HG03520 (cell line): ENCODE data around the gene MRTFB.

ENCODE experiments used
- ATAC-seq: cut with Tn5 transposase; IDR thresholded peaks from one replicate; pipeline ENCODE4 v1.9.1; 2021; ENCODE audit warnings: mild to moderate bottlenecking, moderate library complexity; ENCODE audit not compliant: unreplicated experiment

The MRTFB gene

DNA sequence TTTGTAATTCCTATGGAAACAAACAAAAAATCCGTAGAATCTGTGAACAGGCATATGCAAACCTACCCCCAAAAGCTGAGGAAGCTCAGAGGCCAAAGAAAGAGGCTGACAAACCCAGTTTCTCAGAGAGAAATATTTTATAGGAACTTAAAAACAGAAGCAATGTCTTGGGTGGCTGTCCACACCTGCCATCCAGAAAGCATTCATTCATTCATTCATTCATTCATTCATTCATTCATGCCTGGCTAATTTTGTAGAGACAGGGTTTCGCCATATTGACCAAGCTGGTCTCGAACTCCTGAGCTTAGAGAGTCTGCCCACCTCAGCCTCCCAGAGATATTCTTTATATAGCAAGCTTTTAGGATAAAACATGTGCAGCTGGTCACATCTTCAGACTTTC lies 154.3 kb downstream of the MRTFB start:
- ATAC-seq = no peak

GRCh38 chr16:14232106-14232864 lies 161.2 kb downstream of the MRTFB start:
- no peak for ATAC-seq

GRCh38 chr16:14236401-14236800 lies 165.3 kb downstream of the MRTFB start:
- ATAC-seq = no peak

GRCh38 chr16:14238756-14239155 lies 167.6 kb downstream of the MRTFB start:
- ATAC-seq = no peak

DNA sequence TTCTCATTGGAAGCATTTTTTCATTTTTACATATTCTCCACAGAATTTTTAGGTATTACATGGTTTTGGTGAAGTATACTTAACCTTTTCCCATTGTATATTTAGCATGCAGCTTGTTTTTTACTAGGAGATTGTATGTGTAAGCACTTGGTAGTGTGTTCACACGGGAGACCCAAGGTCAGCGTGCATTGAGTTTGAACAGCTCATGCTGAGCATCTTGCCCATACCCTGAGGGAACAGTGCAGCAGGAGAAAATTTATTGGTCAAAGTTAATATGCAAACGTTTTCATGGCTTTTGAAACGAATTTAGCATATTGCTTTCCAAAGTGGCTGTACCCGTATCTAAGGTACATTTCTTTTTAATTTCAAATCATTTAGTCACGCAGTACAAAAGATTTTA lies 168.7 kb downstream of the MRTFB start:
- ATAC-seq = no peak

GRCh38 chr16:14240219-14240843 lies 169.2 kb downstream of the MRTFB start:
- no peak for ATAC-seq

DNA sequence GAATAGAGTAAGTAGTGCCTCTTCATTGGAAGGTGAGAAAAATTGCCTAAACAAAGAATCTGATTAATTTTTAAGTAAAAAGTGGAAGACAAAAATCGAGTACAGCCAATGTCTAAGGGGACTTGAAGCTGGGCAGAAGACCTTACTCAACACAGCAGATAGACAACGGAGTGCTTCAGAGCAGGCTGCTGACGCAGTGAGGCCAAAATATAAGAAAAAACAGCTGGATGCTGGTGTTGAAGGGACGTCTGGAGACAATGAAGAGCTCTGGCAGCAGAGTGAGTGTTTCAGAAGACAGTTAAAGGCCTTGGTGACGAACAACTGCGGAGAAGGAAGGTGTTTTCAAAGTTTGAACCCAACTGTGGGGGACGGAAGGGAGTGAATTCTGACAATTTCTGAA lies 169.8 kb downstream of the MRTFB start:
- no peak for ATAC-seq

DNA sequence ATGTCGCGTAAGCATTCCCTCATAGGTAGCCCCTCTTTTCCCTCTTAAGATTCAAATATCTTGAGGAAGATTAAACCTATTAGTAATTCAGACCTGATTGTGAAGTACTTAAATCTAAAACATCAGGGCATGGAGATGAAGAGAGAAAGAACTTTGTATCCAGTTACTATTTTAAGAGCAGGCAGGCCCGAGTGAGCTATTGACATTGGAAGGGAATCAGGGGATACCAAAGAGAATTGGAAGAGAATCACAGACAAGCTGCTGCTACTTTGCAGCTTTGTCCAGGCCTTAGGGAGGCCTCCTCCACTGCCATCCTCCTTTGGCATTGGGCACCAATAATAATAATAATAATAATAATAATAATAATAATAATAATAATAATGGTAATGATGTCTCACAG lies 170.5 kb downstream of the MRTFB start:
- no peak for ATAC-seq

- ATAC-seq = no peak
Observed at GRCh38 chr16:14242769-14243168, 171.7 kb downstream of the MRTFB start.

- no peak for ATAC-seq
Observed at GRCh38 chr16:14244196-14245010, 173.3 kb downstream of the MRTFB start.

DNA sequence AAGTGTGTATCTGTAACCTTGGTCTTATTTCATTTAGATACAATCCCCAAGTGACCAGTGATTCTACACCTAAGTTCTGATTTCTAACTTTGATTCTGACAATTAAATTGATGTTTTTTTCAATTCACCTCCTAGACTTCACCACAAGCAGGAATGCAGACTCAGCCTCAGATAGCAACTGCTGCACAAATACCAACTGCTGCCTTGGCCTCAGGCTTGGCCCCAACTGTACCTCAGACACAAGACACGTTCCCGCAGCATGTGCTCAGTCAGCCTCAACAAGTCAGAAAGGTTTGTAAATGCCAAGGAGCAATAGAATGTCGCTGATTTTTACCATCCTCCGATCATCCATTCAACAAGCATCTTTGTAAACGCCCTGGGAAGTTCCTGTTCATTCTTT lies 177.7 kb downstream of the MRTFB start:
- no peak for ATAC-seq

GRCh38 chr16:14249291-14250032 lies 178.3 kb downstream of the MRTFB start:
- ATAC-seq = no peak

DNA sequence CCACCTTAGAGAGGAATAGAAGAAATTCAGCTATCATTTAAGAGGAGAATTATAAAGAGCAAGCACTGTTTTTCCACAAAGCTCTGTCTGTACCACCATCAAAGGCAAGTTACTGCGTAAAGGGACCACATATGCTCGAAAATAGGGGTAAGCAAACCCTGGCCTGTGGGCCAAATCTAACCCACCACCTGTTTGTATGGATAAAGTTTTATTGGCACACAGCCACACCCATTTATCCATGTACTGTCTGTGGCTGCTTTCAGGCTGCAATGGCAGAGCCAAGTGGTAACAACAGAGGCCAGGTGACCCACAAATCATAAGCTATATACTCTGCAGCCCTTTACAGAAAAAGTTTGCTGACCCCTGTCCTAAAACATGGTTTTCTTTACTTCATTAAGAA lies 180.3 kb downstream of the MRTFB start:
- ATAC-seq = no peak

- ATAC-seq = no peak
Observed at GRCh38 chr16:14252860-14253259, 181.7 kb downstream of the MRTFB start.

DNA sequence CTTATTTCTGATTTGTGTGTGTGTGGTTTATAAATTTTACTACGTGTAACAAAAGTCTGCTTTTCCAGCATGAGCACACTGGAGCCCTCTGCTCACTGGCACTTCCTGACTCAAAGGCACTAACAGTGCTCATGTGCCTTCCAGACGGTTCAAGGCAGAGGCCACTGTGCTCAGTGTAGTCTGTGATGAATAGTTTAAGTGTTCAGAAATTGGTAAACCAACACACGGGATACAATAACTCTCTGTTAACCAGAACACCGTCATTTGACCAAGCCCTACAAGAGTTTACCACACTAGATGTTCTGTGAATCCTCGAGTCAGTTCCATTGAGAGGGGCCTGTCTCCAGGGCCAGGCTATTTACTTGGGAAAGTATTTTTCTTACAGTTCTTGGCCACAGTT lies 191.9 kb downstream of the MRTFB start:
- ATAC-seq = no peak

DNA sequence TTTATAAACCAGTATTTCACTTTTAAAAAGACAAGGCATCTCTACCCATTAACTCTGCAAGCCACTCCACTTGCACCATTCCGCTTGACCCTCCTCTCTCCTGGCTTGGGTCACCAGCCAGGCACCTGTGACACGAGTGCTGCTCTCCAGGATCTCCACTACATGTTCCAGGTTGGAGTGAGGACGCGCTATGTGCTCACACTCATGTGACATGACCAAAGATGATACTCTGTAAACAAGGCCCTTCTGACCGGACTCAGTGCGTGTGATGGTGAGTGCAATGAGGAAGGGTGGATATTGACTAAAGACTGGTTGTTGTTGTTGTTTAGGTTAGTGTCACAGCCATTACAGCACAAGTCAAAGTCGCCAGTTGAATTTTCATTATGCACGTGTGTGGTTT lies 192.7 kb downstream of the MRTFB start:
- ATAC-seq = no peak

DNA sequence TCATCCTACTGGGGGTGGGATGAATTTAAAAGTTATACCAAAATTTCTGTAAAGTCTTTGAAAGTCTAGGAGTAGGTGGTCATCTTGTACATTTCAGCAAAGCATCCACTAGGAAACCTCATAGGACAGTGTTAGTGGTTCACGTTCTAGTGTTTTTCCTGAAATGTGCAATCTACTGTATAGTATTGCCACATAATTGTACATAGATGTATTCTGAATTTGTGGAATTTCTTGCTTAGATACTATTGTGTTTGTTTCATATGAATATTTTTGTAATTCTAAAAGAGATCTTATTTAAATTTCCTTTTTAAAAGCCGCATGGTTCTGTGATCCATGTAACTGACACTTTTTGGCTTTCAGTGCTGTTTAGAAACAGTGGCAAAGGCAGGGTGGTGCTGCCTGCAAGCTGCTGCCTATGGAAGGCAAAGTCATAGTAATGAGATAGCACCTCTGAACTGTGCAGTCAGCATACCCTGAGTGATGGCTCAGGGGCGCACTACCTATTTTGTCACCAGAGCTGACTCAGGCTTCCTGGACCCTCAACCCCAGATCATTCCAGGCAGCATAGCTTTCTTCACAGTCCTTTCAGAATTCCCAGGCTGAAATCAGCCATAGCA lies 193.3 kb downstream of the MRTFB start:
- no peak for ATAC-seq

DNA sequence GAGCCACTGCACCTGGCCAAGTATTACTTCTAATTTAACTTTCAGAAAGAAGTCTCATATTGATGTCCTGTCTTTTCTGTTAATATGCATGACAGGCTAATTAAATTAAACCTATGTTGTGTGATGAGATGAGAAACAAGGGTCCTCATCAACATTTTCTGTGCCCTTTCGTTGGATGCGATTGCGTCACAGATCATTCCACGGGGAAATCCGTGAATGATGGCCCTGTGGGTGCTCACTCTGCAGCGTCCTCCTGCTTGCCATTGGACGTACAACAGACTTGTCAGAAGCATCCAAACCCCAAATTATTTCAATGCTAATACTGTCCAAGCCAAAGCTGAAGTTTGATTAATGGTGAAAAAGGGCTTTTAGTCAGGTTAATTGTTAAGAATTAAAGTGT lies 197.0 kb downstream of the MRTFB start:
- ATAC-seq = no peak

DNA sequence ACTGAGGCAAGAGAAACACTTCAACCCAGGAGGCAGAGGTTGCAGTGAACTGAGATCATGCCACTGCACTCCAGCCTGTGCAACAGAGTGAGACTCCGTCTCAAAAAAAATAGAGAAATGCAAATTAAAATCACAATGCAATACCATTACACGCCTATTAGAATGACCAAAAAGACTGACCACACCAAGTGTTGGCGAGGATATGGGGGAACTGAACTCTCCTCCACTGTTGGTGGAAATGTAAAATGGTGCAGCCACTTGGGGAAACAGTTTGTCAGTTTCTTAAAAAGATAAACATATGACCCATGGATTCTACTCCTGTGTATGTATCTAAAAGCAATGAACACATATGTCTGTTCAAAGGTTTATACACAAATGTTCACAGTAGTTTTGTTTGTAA lies 204.8 kb downstream of the MRTFB start:
- ATAC-seq = no peak

DNA sequence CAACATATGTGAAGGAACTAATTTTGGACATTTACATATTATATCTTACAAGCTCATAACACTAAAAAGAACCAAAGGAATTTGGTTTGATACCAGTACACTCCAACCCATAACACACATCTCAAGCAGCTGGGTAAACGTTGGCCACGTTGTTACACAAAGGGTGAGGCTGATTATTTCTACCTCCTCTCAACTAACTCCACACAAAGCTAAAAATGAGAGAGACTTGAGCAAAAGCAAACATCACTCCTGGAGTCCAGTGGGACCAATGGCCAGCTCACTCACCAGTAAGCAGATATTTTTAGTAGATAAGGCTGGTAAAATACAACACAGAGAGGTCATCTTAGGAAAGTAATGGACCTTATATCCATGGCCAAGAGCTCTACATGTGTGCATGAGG lies 207.6 kb downstream of the MRTFB start:
- ATAC-seq = no peak

DNA sequence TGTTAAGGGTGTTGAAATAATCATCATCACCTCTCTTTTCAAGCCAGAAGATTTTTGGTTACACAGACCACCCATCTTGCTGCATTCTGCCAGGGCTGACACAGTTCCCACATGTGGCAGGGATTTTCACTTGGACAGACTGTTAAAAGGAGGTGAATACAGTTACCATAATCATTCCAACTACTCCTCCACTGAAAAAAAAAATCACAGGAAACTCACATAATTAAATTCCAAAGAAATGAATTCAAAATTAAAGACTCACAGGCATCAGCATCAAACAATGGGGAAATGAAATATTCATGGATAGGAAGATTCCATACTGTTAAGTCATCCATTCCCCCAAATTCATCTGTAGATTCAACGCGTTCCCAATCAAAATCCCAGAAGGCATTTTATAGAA lies 209.4 kb downstream of the MRTFB start:
- no peak for ATAC-seq
